HepG2 (cell line): ENCODE data around the gene ACTL8. TPM values are rescaled to one million over a fixed set of nuclear protein-coding genes. Genes with fewer than 3 reads are reported as not detected.

Experiments used
- ATAC-seq: fragments of 200-7000 bp; cut with Tn5 transposase; 3 replicates; pipeline ENCODE4 v1.9.1; 2020; ENCODE audit warnings: mild to moderate bottlenecking, moderate library complexity
- BruUV-seq: library from RNA; stranded (reverse); fragments of 400-500 nt; replicated peaks from 2 replicates; lab custom pipeline; 2021; lab: Mats Ljungman, UMichigan
- CTCF ChIA-PET: fragments of 300-600 bp; formaldehyde crosslinking; extraction: SDS; loops from one replicate; lab custom pipeline; 2021; ENCODE audit warnings: low total read pairs, inconsistent platforms, low intra/inter-chr PET ratio; lab: Yijun Ruan, JAX
- POLR2A ChIA-PET: fragments of 350-600 bp; sonication (Branson Sonifier 250); formaldehyde crosslinking; loops from one replicate; lab custom pipeline; 2020; ENCODE audit warnings: antibody characterized with exemption, inconsistent platforms; lab: Yijun Ruan, JAX
- DNase-seq: peaks from one replicate; pipeline ENCODE4 v3.0.0-alpha.2; 2015; ENCODE audit warnings: low spot score
- FAIRE-seq: peaks from 3 replicates; lab custom pipeline; 2011; peaks lifted over from hg19 to GRCh38; lab: Jason Lieb, UNC
- H2AFZ ChIP-seq: one replicate; pipeline ENCODE4 v1.6.1; 2011; ENCODE audit warnings: low read length, inconsistent platforms
- H3K27ac ChIP-seq: fragments of 300-600 bp; 3 replicates; pipeline ENCODE4 v1.8.0; 2011; ENCODE audit warnings: mixed run types, mild to moderate bottlenecking, mixed read lengths, low read length, inconsistent platforms; ENCODE audit not compliant: insufficient read depth; ENCODE audit errors: extremely low read length
- H3K27me3 ChIP-seq, 2 experiments: fragments of 200-600 bp in 1 of 2; 2 replicates in 1 of 2; 3 replicates in 1 of 2; pipeline versions ENCODE4 v1.6.0 to v1.8.0; 2011; ENCODE audit warnings: low read length in 2 of 2, mild to moderate bottlenecking in 2 of 2, moderate library complexity in 2 of 2, inconsistent platforms in 1 of 2; ENCODE audit not compliant: insufficient read depth in 2 of 2, control insufficient read depth in 1 of 2
- H3K36me3 ChIP-seq, 2 experiments: fragments of 200-600 bp in 1 of 2; replicated peaks in 1 of 2; 2 replicates in 1 of 2; 3 replicates in 1 of 2; pipeline versions ENCODE4 v1.5.1 to v1.8.0; 2011; ENCODE audit warnings: low read length in 2 of 2, inconsistent platforms in 1 of 2; ENCODE audit not compliant: insufficient read depth in 2 of 2, control insufficient read depth in 1 of 2
- H3K4me1 ChIP-seq: 2 replicates; pipeline ENCODE4 v1.5.1; 2012; ENCODE audit warnings: low read length, inconsistent platforms; ENCODE audit not compliant: insufficient read depth
- H3K4me2 ChIP-seq: 2 replicates; pipeline ENCODE4 v1.6.0; 2011; ENCODE audit warnings: low read depth, low read length, inconsistent platforms
- H3K4me3 ChIP-seq, 3 experiments: fragments of 200-600 bp in 1 of 3; sonication (generic), shearing (Covaris generic) in 1 of 3; replicated peaks in 1 of 3; 2 replicates each; pipeline ENCODE4 v1.5.1; 2011 to 2016; ENCODE audit warnings: low read length in 3 of 3, inconsistent platforms in 2 of 3, low read depth in 2 of 3, mild to moderate bottlenecking in 2 of 3, control low read depth in 1 of 3, mixed read lengths in 1 of 3; ENCODE audit not compliant: insufficient read depth in 1 of 3
- H3K79me2 ChIP-seq: one replicate; pipeline ENCODE4 v1.6.1; 2011; ENCODE audit warnings: low read length, inconsistent platforms; ENCODE audit not compliant: insufficient read depth
- H3K9ac ChIP-seq: 2 replicates; pipeline ENCODE4 v1.6.0; 2011; ENCODE audit warnings: mild to moderate bottlenecking, low read depth, low read length, inconsistent platforms; ENCODE audit not compliant: insufficient read depth
- H3K9me3 ChIP-seq: 2 replicates; pipeline ENCODE4 v1.5.1; 2012; ENCODE audit warnings: mild to moderate bottlenecking, low read length
- H4K20me1 ChIP-seq: 2 replicates; pipeline ENCODE4 v1.6.0; 2011; ENCODE audit warnings: inconsistent platforms, mild to moderate bottlenecking, low read length, moderate library complexity; ENCODE audit not compliant: insufficient read depth
- SP4 ChIP-seq: sonication (generic); formaldehyde crosslinking; IDR thresholded peaks from 2 replicates; pipeline ENCODE4 v1.8.1; 2023; ENCODE audit warnings: mild to moderate bottlenecking, missing genetic modification reagents
- ZBTB3 ChIP-seq: sonication (generic); formaldehyde crosslinking; IDR thresholded peaks from 2 replicates; pipeline ENCODE4 v1.4.0; 2020; ENCODE audit warnings: low read depth, mild to moderate bottlenecking, moderate library complexity, missing genetic modification reagents, borderline replicate concordance
- ZNF605 ChIP-seq: sonication (generic); formaldehyde crosslinking; IDR thresholded peaks from 2 replicates; pipeline ENCODE4 v1.8.0; 2022; ENCODE audit warnings: mild to moderate bottlenecking, missing genetic modification reagents
- ZNF652 ChIP-seq: IDR thresholded peaks from 2 replicates; pipeline ENCODE4 v1.6.1; 2016; ENCODE audit warnings: low read depth, borderline replicate concordance
- WGBS: methylation state at CpG from one replicate; pipeline ENCODE4 v1.1.6; 2017; ENCODE audit warnings: low lambda C conversion rate; 5-methylcytosine and 5-hydroxymethylcytosine counted together
- in situ Hi-C: cut with HindIII; loops from 2 replicates; pipeline ENCODE4 v1.10.0; 2017; ENCODE audit warnings: low pct_unique_long_range_greater_than_20kb; ENCODE audit not compliant: extremely low pct_ligation_motif_present
- intact Hi-C: fragments of 100-400 bp; cut with micrococcal nuclease; formaldehyde crosslinking; loops from one replicate; pipeline ENCODE4 v1.10.0; 2022; ENCODE audit not compliant: unreplicated experiment
- polyA plus RNA-seq, 8 experiments: library from polyadenylated mRNA; depleted of rRNA in 3 of 8; stranded (reverse) in 7 of 8; unstranded in 1 of 8; fragments of >200 nt; fragmentation: Illumina TruSeq in 4 of 8; extraction: Trizol in 4 of 8; gene quantifications; 2 replicates each; pipeline versions ENCODE4 v1.2.1 to v1.2.3, GENCODE V29; 2011 to 2016; ENCODE audit warnings: low read depth in 4 of 8, missing spikeins in 1 of 8, mixed read lengths in 1 of 8; ENCODE audit not compliant: insufficient read depth in 1 of 8
- total RNA-seq, 5 experiments: library from RNA; depleted of rRNA; stranded (reverse); fragments of >200 nt; fragmentation: Illumina TruSeq; extraction: Trizol; gene quantifications; 2 replicates each; pipeline ENCODE4 v1.2.3, GENCODE V29; 2016; ENCODE audit warnings: low read depth in 1 of 5
- TF ChIP-seq, protein P1 (sequence below), 2 experiments: fragments of 450-650 bp in 1 of 2; sonication (generic) in 1 of 2; formaldehyde crosslinking; IDR thresholded peaks; 2 replicates each; pipeline versions ENCODE4 v1.5.0 to v1.8.0; 2020 to 2022; ENCODE audit warnings: mild to moderate bottlenecking in 1 of 2, missing genetic modification reagents in 1 of 2
- TF ChIP-seq, protein P2 (sequence below): sonication (generic); formaldehyde crosslinking; IDR thresholded peaks from 2 replicates; pipeline ENCODE4 v1.9.0; 2021; ENCODE audit warnings: mild to moderate bottlenecking, missing genetic modification reagents
- TF ChIP-seq, protein P3 (sequence below): sonication (generic); formaldehyde crosslinking; IDR thresholded peaks from 2 replicates; pipeline ENCODE4 v1.5.1; 2020; ENCODE audit warnings: mild to moderate bottlenecking, moderate library complexity, missing genetic modification reagents

ACTL8 gene
- total and polyA plus RNA-seq, 2 of the 13 experiments (the other 11 are each of a cell fraction or from before 2014, with no cell fraction given): 0.09 to 0.64 TPM

DNA sequence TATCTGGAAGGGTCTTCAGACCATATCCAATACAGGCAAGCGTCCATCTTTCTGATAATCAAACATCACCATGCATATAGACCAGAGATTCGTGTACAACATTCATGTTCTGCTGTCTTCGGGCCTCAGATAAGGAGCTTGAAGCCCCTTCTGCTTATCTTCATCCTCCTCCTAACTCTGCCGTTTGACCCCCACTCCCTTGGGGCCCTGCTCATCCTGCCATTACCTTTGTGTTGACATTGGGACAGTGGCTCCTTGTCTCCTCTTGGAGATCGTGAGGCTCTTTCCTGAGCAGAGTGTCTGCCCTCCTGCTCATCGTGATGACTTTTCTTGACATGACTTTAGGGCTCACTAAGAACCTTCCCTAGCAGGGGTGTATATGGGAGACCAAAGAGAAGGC lies 37.3 kb downstream of the ACTL8 start:
- Histone ChIP-seq H3K36me3 (no peaks in the 10 kb centered on the region), H3K4me2 (no peak overlapping the region), H3K4me1 (no peaks in the 10 kb centered on the region), H3K27ac (no peak overlapping the region), H3K79me2 (no peaks in the 10 kb centered on the region), H2AFZ (no peak overlapping the region), H3K4me3 (no peak overlapping the region), H3K9ac (no peak overlapping the region), H3K9me3 (no peaks in the 10 kb centered on the region), H4K20me1 (no peaks in the 10 kb centered on the region), H3K27me3 (peaks cover 0 to 48% of the 10 kb centered on the region in 2 experiments; a peak in 4 of 5 replicates)
- TF ChIP-seq SP4 (CRISPR knock-in tag): no peak
- 2% methylated on average over 6 of the region's 6 CpGs for WGBS
- ChIA-PET CTCF (no interaction called here), POLR2A (no interaction called here)
- no TSS peak for BruUV-seq
- in situ Hi-C loops: no loop called here
- intact Hi-C loops: no loop called here
- ATAC-seq (no peak), DNase-seq (no peak), FAIRE-seq (no peak)

DNA sequence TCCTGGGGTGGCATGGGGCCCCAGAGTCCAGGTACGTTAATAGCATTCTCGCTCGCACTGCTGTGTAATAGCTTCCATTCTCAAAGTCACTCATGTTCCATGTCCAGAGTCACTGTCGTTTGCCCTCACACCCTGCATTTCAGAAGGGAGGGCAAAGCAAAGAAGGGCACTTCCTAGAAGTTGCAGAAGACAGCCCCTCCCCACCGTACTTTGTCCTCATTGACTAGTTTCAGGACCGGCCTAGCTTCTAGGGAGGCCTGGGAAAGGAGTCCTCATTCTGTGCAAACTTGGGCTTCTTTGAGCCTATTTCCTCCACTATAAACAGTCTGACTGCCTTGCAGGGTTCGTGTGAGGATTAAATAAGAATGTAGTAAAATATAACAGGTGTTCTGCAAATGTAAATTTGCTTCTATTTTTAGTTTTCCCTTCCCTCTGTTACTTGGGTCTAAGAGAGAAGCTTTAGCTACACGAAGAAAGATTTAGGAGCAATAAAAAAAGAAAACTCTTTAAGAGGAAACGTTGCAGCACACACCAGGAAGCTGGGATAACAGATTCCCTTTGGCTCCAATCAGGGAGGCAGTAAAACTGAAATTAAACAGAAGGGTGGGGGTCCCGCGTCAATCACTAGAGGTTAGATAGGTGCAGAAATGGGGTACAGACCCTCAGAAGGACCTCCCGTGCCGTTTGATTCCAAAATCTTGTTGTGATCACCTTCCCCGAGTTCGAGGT lies 40.1 kb downstream of the ACTL8 start:
- intact Hi-C loops (no loop called here), in situ Hi-C loops (no loop called here)
- ChIA-PET POLR2A (no interaction called here), CTCF (no interaction called here)
- TF ChIP-seq ZNF652 (CRISPR knock-in tag) (no peak), ZBTB3 (CRISPR knock-in tag) (no peak), ZNF605 (CRISPR knock-in tag) (no peak)
- TF ChIP-seq, protein P1, sequence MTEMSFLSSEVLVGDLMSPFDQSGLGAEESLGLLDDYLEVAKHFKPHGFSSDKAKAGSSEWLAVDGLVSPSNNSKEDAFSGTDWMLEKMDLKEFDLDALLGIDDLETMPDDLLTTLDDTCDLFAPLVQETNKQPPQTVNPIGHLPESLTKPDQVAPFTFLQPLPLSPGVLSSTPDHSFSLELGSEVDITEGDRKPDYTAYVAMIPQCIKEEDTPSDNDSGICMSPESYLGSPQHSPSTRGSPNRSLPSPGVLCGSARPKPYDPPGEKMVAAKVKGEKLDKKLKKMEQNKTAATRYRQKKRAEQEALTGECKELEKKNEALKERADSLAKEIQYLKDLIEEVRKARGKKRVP (CRISPR knock-in tag; IDR thresholded peaks at IDR 0.05): no peak
- TF ChIP-seq, protein P2, sequence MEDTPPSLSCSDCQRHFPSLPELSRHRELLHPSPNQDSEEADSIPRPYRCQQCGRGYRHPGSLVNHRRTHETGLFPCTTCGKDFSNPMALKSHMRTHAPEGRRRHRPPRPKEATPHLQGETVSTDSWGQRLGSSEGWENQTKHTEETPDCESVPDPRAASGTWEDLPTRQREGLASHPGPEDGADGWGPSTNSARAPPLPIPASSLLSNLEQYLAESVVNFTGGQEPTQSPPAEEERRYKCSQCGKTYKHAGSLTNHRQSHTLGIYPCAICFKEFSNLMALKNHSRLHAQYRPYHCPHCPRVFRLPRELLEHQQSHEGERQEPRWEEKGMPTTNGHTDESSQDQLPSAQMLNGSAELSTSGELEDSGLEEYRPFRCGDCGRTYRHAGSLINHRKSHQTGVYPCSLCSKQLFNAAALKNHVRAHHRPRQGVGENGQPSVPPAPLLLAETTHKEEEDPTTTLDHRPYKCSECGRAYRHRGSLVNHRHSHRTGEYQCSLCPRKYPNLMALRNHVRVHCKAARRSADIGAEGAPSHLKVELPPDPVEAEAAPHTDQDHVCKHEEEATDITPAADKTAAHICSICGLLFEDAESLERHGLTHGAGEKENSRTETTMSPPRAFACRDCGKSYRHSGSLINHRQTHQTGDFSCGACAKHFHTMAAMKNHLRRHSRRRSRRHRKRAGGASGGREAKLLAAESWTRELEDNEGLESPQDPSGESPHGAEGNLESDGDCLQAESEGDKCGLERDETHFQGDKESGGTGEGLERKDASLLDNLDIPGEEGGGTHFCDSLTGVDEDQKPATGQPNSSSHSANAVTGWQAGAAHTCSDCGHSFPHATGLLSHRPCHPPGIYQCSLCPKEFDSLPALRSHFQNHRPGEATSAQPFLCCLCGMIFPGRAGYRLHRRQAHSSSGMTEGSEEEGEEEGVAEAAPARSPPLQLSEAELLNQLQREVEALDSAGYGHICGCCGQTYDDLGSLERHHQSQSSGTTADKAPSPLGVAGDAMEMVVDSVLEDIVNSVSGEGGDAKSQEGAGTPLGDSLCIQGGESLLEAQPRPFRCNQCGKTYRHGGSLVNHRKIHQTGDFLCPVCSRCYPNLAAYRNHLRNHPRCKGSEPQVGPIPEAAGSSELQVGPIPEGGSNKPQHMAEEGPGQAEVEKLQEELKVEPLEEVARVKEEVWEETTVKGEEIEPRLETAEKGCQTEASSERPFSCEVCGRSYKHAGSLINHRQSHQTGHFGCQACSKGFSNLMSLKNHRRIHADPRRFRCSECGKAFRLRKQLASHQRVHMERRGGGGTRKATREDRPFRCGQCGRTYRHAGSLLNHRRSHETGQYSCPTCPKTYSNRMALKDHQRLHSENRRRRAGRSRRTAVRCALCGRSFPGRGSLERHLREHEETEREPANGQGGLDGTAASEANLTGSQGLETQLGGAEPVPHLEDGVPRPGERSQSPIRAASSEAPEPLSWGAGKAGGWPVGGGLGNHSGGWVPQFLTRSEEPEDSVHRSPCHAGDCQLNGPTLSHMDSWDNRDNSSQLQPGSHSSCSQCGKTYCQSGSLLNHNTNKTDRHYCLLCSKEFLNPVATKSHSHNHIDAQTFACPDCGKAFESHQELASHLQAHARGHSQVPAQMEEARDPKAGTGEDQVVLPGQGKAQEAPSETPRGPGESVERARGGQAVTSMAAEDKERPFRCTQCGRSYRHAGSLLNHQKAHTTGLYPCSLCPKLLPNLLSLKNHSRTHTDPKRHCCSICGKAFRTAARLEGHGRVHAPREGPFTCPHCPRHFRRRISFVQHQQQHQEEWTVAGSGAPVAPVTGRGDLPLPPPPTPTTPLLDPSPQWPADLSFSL (CRISPR knock-in tag): no peak
- TF ChIP-seq, protein P3, sequence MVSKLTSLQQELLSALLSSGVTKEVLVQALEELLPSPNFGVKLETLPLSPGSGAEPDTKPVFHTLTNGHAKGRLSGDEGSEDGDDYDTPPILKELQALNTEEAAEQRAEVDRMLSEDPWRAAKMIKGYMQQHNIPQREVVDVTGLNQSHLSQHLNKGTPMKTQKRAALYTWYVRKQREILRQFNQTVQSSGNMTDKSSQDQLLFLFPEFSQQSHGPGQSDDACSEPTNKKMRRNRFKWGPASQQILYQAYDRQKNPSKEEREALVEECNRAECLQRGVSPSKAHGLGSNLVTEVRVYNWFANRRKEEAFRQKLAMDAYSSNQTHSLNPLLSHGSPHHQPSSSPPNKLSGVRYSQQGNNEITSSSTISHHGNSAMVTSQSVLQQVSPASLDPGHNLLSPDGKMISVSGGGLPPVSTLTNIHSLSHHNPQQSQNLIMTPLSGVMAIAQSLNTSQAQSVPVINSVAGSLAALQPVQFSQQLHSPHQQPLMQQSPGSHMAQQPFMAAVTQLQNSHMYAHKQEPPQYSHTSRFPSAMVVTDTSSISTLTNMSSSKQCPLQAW: no peak
- H3K36me3 ChIP-seq: no peaks in the 10 kb centered on the region
- no peak overlapping the region for H2AFZ ChIP-seq
- WGBS: 16% methylated on average over 15 of the region's 15 CpGs
- peaks cover 0 to 73% of the 10 kb centered on the region in 2 experiments; a peak in 4 of 5 replicates for H3K27me3 ChIP-seq
- H3K79me2 ChIP-seq: no peaks in the 10 kb centered on the region
- no TSS peak for BruUV-seq
- no peaks in the 10 kb centered on the region for H3K4me1 ChIP-seq
- no peak overlapping the region for H3K4me3 ChIP-seq
- FAIRE-seq (no peak), DNase-seq (no peak), ATAC-seq (no peak)
- H3K27ac ChIP-seq: no peak overlapping the region
- no peaks in the 10 kb centered on the region for H3K9me3 ChIP-seq
- H3K4me2 ChIP-seq: no peak overlapping the region
- H4K20me1 ChIP-seq: no peaks in the 10 kb centered on the region
- H3K9ac ChIP-seq: no peak overlapping the region
